Activated naive CD8-positive, alpha-beta T cell (primary cell): ENCODE measurements around the gene GPHN.
"Not testable (repeated sequence)": the region's sequence is repeated elsewhere in the genome, so short reads cannot be mapped to it uniquely, and the experiment has no call there.

Source experiments
- H3K27ac Mint-ChIP-seq: one replicate; pipeline ENCODE4 v1.8.0; 2021; ENCODE audit warnings: mixed read lengths
- H3K27me3 Mint-ChIP-seq: one replicate; pipeline ENCODE4 v1.8.0; 2021; ENCODE audit warnings: mixed read lengths
- H3K36me3 Mint-ChIP-seq: one replicate; pipeline ENCODE4 v1.8.0; 2021; ENCODE audit warnings: mixed read lengths
- H3K4me1 Mint-ChIP-seq: one replicate; pipeline ENCODE4 v1.8.0; 2021; ENCODE audit warnings: low read depth, mixed read lengths
- H3K4me3 Mint-ChIP-seq: one replicate; pipeline ENCODE4 v1.8.0; 2021; ENCODE audit warnings: mild to moderate bottlenecking, mixed read lengths
- H3K9me3 Mint-ChIP-seq: one replicate; pipeline ENCODE4 v1.8.0; 2021; ENCODE audit warnings: low read depth, mixed read lengths

The GPHN gene

DNA sequence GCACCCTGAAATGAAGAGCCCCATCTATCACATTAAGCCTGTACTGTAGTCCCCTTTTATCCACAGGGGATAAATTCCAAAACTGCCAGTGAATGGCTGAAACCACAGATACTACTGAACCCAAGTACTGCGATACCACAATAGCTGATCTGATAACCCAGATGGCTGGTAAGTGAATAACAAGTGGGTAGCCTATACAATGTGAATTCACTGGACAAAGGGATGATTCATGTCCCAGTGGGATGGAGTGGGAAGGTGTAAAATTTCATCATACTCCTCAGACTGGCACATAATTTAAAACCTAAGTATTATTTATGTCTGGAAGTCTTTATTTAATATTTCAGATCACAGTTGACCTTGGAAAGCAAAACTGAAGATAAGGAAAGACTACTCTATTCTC lies 201.3 kb downstream of the GPHN start:
- Mint-ChIP-seq H3K9me3 (peaks cover 4% of the 10 kb centered on the region), H3K4me3 (no peak overlapping the region), H3K36me3 (peaks cover 13% of the 10 kb centered on the region), H3K27me3 (no peaks in the 10 kb centered on the region), H3K4me1 (peaks cover 7% of the 10 kb centered on the region), H3K27ac (no peak overlapping the region)

DNA sequence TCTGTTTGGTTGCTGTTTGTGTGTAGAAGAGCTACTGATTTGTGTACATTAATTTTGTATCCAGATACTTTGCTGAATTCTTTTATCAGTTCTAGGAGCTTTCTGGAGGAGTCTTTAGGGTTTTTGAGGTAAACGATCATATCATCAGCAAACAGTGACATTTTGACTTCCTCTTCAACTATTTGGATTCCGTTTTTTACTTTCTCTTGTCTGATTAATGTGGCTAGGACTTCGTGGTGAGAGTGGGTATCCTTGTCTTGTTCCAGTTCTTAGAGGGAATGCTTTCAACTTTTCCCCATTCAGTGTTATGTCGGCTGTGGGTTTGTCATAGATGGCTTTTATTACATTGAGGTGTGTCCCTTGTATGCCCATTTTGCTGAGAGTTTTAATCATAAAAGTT lies 206.3 kb downstream of the GPHN start:
- H3K36me3 Mint-ChIP-seq = peaks cover 15% of the 10 kb centered on the region
- H3K9me3 Mint-ChIP-seq, H3K27me3 Mint-ChIP-seq: not testable (repeated sequence)
- H3K27ac Mint-ChIP-seq = peak overlapping the region; percentile 46
- peak overlapping the region; percentile 12 for H3K4me3 Mint-ChIP-seq
- H3K4me1 Mint-ChIP-seq = peaks cover 37% of the 10 kb centered on the region

DNA sequence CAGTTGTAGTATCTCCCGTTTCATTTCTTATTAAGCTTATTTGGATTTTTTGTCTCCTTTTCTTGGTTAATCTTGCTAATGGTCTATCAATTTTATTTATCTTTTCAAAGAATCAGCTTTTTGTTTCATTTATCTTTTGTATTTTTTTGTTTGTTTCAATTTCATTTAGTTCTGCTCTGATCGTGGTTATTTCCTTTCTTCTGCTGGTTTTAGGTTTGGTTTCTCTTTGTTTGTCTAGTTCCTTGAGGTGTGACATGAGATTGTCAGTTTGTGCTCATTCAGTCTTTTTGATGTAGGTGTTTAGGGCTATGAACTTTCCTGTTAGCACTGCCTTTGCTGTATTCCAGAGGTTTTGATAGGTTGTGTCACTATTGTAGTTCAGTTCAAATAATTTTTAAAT lies 207.4 kb downstream of the GPHN start:
- not testable (repeated sequence) for H3K27ac Mint-ChIP-seq, H3K27me3 Mint-ChIP-seq, H3K9me3 Mint-ChIP-seq
- Mint-ChIP-seq H3K36me3 (peaks cover 18% of the 10 kb centered on the region), H3K4me3 (peak overlapping the region; percentile 12), H3K4me1 (peaks cover 37% of the 10 kb centered on the region)

GRCh38 chr14:66716227-66716626 lies 208.3 kb downstream of the GPHN start:
- H3K27me3 Mint-ChIP-seq = no peaks in the 10 kb centered on the region
- H3K36me3 Mint-ChIP-seq = peaks cover 18% of the 10 kb centered on the region
- peaks cover 37% of the 10 kb centered on the region for H3K4me1 Mint-ChIP-seq
- no peaks in the 10 kb centered on the region for H3K9me3 Mint-ChIP-seq
- H3K27ac Mint-ChIP-seq = no peak overlapping the region
- no peak overlapping the region for H3K4me3 Mint-ChIP-seq

DNA sequence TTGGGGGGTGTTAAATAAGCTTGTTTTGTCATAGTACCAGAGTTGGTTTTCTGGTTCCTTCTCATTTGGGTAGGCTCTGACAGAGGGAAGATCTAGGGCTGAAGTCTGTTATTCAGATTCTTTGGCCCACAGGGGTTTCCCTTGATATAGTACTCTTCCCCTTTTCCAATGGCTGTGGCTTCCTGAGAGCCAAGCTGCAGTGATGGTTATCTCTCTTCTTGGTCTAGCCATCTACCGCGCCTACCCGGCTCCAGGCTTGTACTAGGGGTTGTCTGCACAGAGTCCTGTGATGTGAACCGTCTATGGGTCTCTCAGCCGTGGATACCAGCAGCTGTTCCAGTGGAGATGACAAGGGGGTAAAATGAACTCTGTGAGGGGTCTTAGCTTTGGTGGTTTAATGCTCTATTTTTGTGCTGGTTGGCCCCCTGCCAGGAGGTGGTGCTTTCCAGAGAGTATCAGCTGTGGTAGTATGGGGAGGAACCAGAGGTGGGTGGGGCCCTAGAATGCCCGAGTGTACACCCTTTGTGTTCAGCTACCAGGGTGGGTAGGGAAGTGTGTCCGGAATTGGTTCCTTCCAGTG lies 209.7 kb downstream of the GPHN start:
- Mint-ChIP-seq H3K4me3 (no peak overlapping the region), H3K36me3 (peaks cover 14% of the 10 kb centered on the region), H3K4me1 (peaks cover 37% of the 10 kb centered on the region), H3K27me3 (no peaks in the 10 kb centered on the region), H3K27ac (no peak overlapping the region), H3K9me3 (no peaks in the 10 kb centered on the region)

GRCh38 chr14:66724996-66725395 lies 217.0 kb downstream of the GPHN start:
- no peak overlapping the region for H3K27ac Mint-ChIP-seq
- no peaks in the 10 kb centered on the region for H3K4me1 Mint-ChIP-seq
- no peaks in the 10 kb centered on the region for H3K27me3 Mint-ChIP-seq
- peaks cover 24% of the 10 kb centered on the region for H3K36me3 Mint-ChIP-seq
- peaks cover 18% of the 10 kb centered on the region for H3K9me3 Mint-ChIP-seq
- no peak overlapping the region for H3K4me3 Mint-ChIP-seq

GRCh38 chr14:66731298-66731697 lies 223.4 kb downstream of the GPHN start:
- not testable (repeated sequence) for H3K27ac Mint-ChIP-seq

GRCh38 chr14:66735853-66736252 lies 227.9 kb downstream of the GPHN start:
- Mint-ChIP-seq H3K27me3 (no peaks in the 10 kb centered on the region), H3K4me1 (no peaks in the 10 kb centered on the region), H3K36me3 (peaks cover 21% of the 10 kb centered on the region), H3K27ac (no peak overlapping the region), H3K9me3 (peaks cover 12% of the 10 kb centered on the region), H3K4me3 (no peak overlapping the region)

More at GRCh38 chr14:66731298-66731697, 223.4 kb downstream of the GPHN start:
- H3K4me1 Mint-ChIP-seq, H3K4me3 Mint-ChIP-seq, H3K27me3 Mint-ChIP-seq: not testable (repeated sequence)
- peaks cover 22% of the 10 kb centered on the region for H3K9me3 Mint-ChIP-seq
- H3K36me3 Mint-ChIP-seq = peaks cover 31% of the 10 kb centered on the region

- Mint-ChIP-seq H3K4me1 (no peaks in the 10 kb centered on the region), H3K4me3 (no peak overlapping the region), H3K27me3 (no peaks in the 10 kb centered on the region), H3K9me3 (peaks cover 8% of the 10 kb centered on the region), H3K36me3 (peaks cover 15% of the 10 kb centered on the region), H3K27ac (no peak overlapping the region)
Observed at GRCh38 chr14:66739826-66740225, 231.9 kb downstream of the GPHN start.

- Mint-ChIP-seq H3K4me1 (no peaks in the 10 kb centered on the region), H3K9me3 (no peaks in the 10 kb centered on the region), H3K4me3 (no peak overlapping the region), H3K27ac (no peak overlapping the region), H3K36me3 (peaks cover 8% of the 10 kb centered on the region), H3K27me3 (no peaks in the 10 kb centered on the region)
Observed at GRCh38 chr14:66745078-66745477, 237.1 kb downstream of the GPHN start.

GRCh38 chr14:66746316-66747006 lies 238.5 kb downstream of the GPHN start:
- Mint-ChIP-seq H3K36me3 (peaks cover 7% of the 10 kb centered on the region), H3K9me3 (no peaks in the 10 kb centered on the region), H3K27me3 (no peaks in the 10 kb centered on the region), H3K4me3 (no peak overlapping the region), H3K4me1 (no peaks in the 10 kb centered on the region), H3K27ac (no peak overlapping the region)

DNA sequence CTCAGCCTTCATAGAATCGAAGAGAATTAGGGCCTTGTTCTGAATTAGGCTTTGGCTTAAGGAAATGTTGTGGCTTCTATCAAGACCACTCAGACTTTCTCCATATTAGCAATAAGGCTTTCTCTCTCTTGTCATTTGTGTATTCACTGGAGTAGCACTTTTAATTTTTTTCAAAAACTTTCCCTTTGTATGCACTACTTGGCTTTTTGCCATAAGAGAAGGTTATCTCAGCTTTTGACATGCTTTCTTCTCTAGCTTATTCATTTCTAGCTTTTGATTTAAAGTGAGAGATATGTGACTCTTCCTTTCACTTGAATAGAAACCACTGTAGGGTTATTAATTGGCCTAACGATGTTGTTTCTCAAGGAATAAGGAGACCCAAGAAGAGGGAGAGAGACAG lies 244.2 kb downstream of the GPHN start:
- H3K9me3 Mint-ChIP-seq = no peaks in the 10 kb centered on the region
- H3K36me3 Mint-ChIP-seq = peaks cover 2% of the 10 kb centered on the region
- no peaks in the 10 kb centered on the region for H3K27me3 Mint-ChIP-seq
- H3K27ac Mint-ChIP-seq = no peak overlapping the region
- H3K4me3 Mint-ChIP-seq = no peak overlapping the region
- no peaks in the 10 kb centered on the region for H3K4me1 Mint-ChIP-seq

GRCh38 chr14:66758031-66758613 lies 250.2 kb downstream of the GPHN start:
- H3K9me3 Mint-ChIP-seq = no peaks in the 10 kb centered on the region
- H3K4me1 Mint-ChIP-seq = no peaks in the 10 kb centered on the region
- H3K27ac Mint-ChIP-seq = no peak overlapping the region
- H3K4me3 Mint-ChIP-seq = no peak overlapping the region
- H3K27me3 Mint-ChIP-seq = no peaks in the 10 kb centered on the region
- no peaks in the 10 kb centered on the region for H3K36me3 Mint-ChIP-seq

GRCh38 chr14:66772146-66772545 lies 264.2 kb downstream of the GPHN start:
- no peak overlapping the region for H3K27ac Mint-ChIP-seq
- no peaks in the 10 kb centered on the region for H3K9me3 Mint-ChIP-seq
- no peak overlapping the region for H3K4me3 Mint-ChIP-seq
- no peaks in the 10 kb centered on the region for H3K27me3 Mint-ChIP-seq
- H3K36me3 Mint-ChIP-seq = peaks cover 11% of the 10 kb centered on the region
- no peaks in the 10 kb centered on the region for H3K4me1 Mint-ChIP-seq

DNA sequence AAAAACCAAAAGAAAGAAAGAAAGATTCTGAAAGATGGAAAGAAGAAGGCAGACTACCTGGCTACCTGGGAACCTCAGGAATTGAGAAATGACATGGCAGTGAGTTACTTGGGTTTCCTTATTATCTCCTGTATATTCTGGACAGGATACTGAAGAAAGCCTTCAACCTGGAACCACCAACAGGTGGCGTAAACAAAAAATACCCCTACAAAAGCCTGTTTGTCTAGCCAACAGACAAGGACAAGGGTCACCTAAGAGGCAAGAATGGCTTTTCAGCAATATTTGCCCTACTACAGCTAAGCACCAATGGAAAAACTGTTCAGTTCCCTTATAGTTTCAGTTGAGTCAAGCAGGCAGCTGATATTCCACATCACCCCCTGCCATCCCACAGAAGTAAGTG lies 274.9 kb downstream of the GPHN start:
- no peak overlapping the region for H3K4me3 Mint-ChIP-seq
- no peak overlapping the region for H3K27ac Mint-ChIP-seq
- peaks cover 3% of the 10 kb centered on the region for H3K9me3 Mint-ChIP-seq
- H3K36me3 Mint-ChIP-seq = peaks cover 8% of the 10 kb centered on the region
- H3K4me1 Mint-ChIP-seq = no peaks in the 10 kb centered on the region
- no peaks in the 10 kb centered on the region for H3K27me3 Mint-ChIP-seq

DNA sequence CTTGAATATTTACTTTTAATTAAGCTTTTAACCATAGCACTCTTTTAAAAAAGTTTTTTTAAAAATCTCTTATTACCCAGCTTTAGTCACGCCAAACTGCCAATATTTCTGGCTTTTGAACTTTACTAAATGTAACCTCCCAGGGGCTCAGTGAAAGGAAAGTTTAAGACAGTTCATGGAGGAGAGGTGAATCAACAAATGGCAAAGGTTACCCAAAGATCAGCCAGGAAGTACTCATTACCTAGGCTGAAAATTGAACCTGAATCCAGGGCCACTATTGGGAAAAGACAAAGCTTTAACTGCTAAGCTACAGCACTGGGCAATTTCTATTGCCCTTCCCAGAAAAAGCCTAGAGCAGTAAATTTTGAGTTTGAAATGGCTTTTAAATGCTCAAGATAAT lies 282.2 kb downstream of the GPHN start:
- H3K27ac Mint-ChIP-seq = no peak overlapping the region
- H3K9me3 Mint-ChIP-seq = peaks cover 11% of the 10 kb centered on the region
- peaks cover 17% of the 10 kb centered on the region for H3K36me3 Mint-ChIP-seq
- H3K4me3 Mint-ChIP-seq = no peak overlapping the region
- no peaks in the 10 kb centered on the region for H3K27me3 Mint-ChIP-seq
- no peaks in the 10 kb centered on the region for H3K4me1 Mint-ChIP-seq
